ENCODE data around the gene RBM8A.
A peak's percentile ranks its signal among the peaks of the same experiment; 100 is the strongest.

The RBM8A gene

DNA sequence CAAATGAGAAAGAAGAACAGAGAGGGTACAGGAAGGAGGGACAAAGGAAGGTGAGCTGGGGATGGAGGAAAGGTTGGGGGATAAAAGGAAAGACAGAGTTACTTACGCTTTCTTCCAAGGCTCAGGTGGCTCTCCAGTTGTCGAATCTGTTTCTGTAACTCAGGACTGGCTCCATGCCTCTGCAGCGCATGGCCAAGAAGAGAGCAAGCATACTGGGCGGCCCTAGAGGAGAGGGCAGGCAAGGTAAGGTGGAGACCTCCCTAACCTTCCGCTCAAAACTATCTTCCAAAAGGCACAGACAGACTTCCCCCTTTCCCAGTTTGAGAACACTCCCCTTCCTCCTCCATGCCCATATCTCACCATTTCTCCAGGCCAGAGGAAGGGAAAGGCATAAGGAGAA is 9.7 kb downstream of the RBM8A start:
- H3K27ac Mint-ChIP-seq = peak overlapping the region; percentile 69
- H3K4me1 Mint-ChIP-seq (ENCODE audit: low read depth) = peaks cover 36% of the 10 kb centered on the region
- H3K9me3 Mint-ChIP-seq = no peaks in the 10 kb centered on the region
- no peaks in the 10 kb centered on the region for H3K27me3 Mint-ChIP-seq
- peak overlapping the region; percentile 81 for H3K4me3 Mint-ChIP-seq
- H3K36me3 Mint-ChIP-seq (ENCODE audit: low read depth) = peaks cover 57% of the 10 kb centered on the region
- intact Hi-C loops (cut with micrococcal nuclease) = no loop called here

DNA sequence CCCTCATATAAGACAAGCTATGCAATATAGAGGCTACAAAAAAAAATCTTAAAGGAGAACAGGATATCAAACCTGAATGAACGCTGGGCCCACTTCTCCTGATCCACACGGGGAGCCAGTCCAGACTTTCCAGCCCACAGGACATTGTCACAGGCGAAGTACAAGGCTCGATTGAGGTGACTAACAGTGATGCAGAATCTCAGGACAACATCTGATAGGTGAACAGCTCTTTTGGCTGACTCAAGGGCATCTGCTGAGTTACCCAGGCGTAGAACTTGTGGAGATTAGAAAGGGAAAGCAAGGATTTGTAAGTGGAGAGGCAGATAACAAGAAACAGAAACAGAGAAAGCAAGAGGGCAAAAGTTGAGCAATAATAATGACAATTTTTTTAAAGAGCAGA is 10.5 kb downstream of the RBM8A start:
- Mint-ChIP-seq H3K27me3 (no peaks in the 10 kb centered on the region), H3K36me3 (ENCODE audit: low read depth) (peaks cover 66% of the 10 kb centered on the region), H3K4me3 (no peak overlapping the region), H3K27ac (peak overlapping the region; percentile 35), H3K9me3 (no peaks in the 10 kb centered on the region), H3K4me1 (ENCODE audit: low read depth) (peaks cover 36% of the 10 kb centered on the region)
- intact Hi-C loops (cut with micrococcal nuclease) = no loop called here

DNA sequence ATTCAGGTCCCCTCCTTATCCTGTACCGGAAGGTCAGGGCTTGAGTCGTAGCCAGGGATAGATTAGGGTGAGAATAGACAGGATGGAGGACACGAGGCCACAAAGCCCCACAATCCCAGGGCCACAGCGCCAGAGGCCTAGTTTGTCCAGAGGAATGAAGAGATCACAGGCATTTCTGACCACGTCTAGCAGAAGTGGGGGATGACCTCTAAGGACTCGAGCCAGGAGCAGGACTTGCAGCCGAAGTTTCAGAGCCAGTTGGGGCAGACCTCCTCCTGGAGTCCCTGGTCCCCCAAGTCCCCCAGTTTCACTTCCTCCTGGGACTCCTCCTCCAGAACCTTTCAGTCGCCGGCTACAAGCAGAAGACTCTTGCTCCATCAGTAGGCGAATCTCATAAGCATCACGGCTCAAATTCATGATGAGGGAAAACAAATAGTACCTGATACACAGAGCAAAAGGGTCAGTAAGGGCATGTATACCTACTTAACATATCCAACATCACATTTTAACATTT is 15.1 kb downstream of the RBM8A start:
- Mint-ChIP-seq H3K36me3 (ENCODE audit: low read depth) (peaks cover 68% of the 10 kb centered on the region), H3K4me1 (ENCODE audit: low read depth) (peaks cover 6% of the 10 kb centered on the region), H3K4me3 (no peak overlapping the region), H3K27me3 (no peaks in the 10 kb centered on the region), H3K27ac (no peak overlapping the region), H3K9me3 (no peaks in the 10 kb centered on the region)
- intact Hi-C loops (cut with micrococcal nuclease) = loop anchor here (5.0 kb wide), 1 partner anchor 65 kb away; the partner anchor contains the start of gene NUDT17

DNA sequence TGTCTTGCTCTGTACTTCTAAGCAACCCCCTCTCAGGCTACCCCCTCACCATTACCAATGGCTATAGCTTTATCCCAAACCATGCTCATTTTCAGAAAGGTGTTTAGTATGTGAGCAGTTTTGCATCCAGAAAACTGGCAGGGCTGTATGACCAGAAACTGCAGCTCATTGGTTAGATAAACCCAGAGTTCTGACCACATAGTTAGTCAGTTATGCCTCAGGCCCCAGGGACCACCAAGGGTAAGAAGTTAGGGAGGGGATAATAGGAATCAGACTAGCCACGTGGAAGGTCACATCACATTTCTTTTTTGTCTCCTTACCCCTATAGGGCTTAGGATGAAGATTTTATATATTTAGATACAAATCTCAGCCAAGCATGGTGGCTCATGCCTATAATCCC is 18.6 kb downstream of the RBM8A start:
- no peaks in the 10 kb centered on the region for H3K27me3 Mint-ChIP-seq
- intact Hi-C loops (cut with micrococcal nuclease) = no loop called here
- no peak overlapping the region for H3K27ac Mint-ChIP-seq
- peaks cover 33% of the 10 kb centered on the region for H3K36me3 Mint-ChIP-seq (ENCODE audit: low read depth)
- no peak overlapping the region for H3K4me3 Mint-ChIP-seq
- no peaks in the 10 kb centered on the region for H3K4me1 Mint-ChIP-seq (ENCODE audit: low read depth)
- no peaks in the 10 kb centered on the region for H3K9me3 Mint-ChIP-seq

DNA sequence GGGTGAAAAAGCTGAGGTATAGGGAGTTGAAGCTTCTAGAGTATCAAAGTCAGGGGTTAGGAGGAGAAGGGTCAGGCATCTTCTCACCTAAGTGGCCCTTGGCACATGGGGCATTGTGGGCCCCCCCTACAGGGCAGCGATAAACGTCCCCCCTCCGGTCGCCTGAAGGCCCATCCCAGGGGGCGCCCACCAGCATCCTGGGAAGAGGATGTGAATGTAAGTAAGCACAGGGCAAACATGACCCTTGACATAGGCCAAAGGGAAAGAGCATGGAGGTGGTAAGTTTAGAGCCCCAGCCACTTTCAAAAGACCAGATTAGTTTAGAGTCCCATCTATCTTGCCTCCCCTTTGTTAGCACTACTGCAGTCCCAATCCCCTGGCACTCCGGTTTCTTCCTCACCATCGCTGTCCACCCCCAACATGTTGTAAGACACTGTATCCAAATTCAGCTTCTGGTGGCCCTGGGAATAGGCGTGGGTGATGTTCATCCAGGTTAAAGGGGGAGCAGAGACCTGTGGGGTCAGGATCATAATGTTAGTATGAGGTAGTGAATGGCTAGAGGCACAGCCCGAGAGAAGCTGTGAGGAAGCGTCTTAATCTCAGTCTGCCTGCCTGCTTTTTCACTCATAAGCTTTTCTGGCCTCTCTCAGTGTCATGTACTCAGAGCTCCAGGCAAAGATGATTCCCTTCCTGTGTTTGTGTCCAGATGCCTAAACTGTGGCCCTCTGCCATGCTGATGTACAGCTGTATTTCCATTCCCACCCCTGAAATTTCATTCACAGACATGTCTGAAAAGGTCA is 20.1 kb downstream of the RBM8A start:
- H3K4me3 Mint-ChIP-seq = no peak overlapping the region
- H3K27ac Mint-ChIP-seq = no peak overlapping the region
- peaks cover 18% of the 10 kb centered on the region for H3K36me3 Mint-ChIP-seq (ENCODE audit: low read depth)
- H3K4me1 Mint-ChIP-seq (ENCODE audit: low read depth) = no peaks in the 10 kb centered on the region
- no peaks in the 10 kb centered on the region for H3K27me3 Mint-ChIP-seq
- H3K9me3 Mint-ChIP-seq = no peaks in the 10 kb centered on the region
- intact Hi-C loops (cut with micrococcal nuclease) = no loop called here

DNA sequence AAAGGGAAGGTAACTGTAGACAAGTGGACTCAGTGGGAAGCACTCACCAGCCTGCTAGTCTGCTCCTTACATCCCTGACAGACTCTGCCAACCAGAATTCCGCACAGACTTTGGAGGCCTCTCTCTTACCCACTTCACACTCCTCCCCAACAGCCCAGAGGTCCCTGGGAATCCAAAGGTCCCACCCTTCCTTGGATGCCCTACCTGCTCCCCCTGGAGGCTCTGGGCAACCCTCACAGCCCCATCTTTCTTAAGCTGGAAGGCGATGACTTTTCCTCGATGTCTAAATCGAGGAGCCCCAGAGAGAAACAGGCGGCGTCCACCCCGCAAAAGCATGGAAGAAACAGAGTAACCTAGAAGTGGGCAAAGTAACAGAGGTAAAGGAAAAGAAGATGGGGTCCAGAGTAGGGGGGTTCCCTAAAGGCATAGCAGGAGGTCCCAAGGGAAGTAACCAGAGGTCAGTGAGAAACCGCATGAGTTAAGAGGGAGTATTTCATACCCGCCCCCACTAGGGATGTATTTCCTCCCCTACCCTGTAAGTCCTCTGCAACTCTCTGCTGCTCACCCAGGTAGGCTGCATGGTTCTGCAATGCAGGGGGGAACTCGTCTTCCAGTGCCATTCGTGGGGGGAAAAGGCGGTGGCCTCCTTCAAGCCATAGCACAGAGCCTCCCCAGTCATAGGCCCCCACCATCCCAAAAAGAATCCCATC is 25.8 kb downstream of the RBM8A start:
- H3K4me3 Mint-ChIP-seq = no peak overlapping the region
- no peak overlapping the region for H3K27ac Mint-ChIP-seq
- H3K27me3 Mint-ChIP-seq = no peaks in the 10 kb centered on the region
- no peaks in the 10 kb centered on the region for H3K9me3 Mint-ChIP-seq
- H3K36me3 Mint-ChIP-seq (ENCODE audit: low read depth) = no peaks in the 10 kb centered on the region
- intact Hi-C loops (cut with micrococcal nuclease) = no loop called here
- H3K4me1 Mint-ChIP-seq (ENCODE audit: low read depth) = no peaks in the 10 kb centered on the region

DNA sequence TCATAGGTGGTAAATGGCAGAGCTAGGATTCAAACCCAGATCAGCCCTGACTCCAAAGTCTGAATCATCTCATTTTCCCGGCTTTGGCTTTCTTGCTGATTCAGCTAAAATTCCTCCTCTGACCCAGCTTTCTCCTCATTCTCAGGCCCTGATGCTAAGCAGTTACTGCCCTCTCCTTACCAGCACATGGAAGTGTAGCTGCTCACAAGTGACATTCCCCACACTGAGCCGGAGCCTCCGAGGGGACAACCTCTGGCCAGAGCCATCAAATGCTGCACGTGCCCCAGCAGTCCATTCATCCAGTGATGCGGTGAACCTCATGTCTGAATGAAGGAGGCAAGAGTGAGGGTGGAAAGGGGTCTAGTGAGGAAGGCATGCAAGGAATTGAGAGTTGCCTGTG is 28.5 kb downstream of the RBM8A start:
- no peaks in the 10 kb centered on the region for H3K27me3 Mint-ChIP-seq
- no peaks in the 10 kb centered on the region for H3K4me1 Mint-ChIP-seq (ENCODE audit: low read depth)
- H3K36me3 Mint-ChIP-seq (ENCODE audit: low read depth) = no peaks in the 10 kb centered on the region
- no peak overlapping the region for H3K27ac Mint-ChIP-seq
- H3K4me3 Mint-ChIP-seq = no peak overlapping the region
- H3K9me3 Mint-ChIP-seq = no peaks in the 10 kb centered on the region
- intact Hi-C loops (cut with micrococcal nuclease) = no loop called here

DNA sequence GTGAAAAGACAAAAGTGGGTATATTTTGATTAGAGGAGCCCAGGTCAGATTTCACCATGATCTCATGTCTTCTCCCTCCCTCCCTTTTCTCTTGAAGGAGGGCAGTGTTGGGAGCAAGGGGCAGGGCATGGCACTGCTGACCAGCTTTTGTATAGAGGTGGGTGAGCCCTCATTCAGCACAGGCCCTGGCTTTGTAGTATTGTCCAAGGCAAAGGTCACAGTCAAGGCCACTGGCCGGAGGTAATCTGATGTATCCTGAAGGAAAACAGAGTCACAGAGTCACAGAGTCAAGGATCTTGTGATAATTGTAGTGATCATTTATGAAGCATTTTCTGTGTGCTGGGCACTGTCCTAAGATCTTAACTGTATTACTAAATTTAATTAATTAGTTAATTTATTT is 29.3 kb downstream of the RBM8A start:
- Mint-ChIP-seq H3K4me1 (ENCODE audit: low read depth) (no peaks in the 10 kb centered on the region), H3K27ac (no peak overlapping the region), H3K4me3 (no peak overlapping the region), H3K36me3 (ENCODE audit: low read depth) (no peaks in the 10 kb centered on the region), H3K27me3 (no peaks in the 10 kb centered on the region), H3K9me3 (no peaks in the 10 kb centered on the region)
- intact Hi-C loops (cut with micrococcal nuclease) = no loop called here

DNA sequence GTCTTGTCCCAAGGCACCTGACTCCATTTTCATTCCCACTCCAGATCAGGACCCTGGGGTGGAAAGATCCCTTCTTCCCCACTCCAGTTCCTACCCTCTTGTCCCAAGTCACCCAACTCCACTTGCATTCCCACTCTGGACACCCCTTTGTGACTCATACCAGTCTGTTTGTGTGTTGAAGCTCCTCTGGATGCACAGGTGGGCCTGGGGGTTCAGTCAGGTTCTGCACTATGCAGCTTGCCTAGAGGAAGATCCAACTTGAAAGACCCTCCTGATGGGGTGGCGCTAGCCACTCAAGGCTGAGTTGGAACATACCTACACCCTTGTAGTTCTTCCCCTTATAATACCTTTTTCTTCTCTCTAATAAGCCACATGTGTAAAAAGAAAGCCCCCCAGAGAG is 31.8 kb downstream of the RBM8A start:
- H3K27ac Mint-ChIP-seq = no peak overlapping the region
- no peaks in the 10 kb centered on the region for H3K27me3 Mint-ChIP-seq
- H3K4me3 Mint-ChIP-seq = no peak overlapping the region
- intact Hi-C loops (cut with micrococcal nuclease) = no loop called here
- no peaks in the 10 kb centered on the region for H3K36me3 Mint-ChIP-seq (ENCODE audit: low read depth)
- no peaks in the 10 kb centered on the region for H3K9me3 Mint-ChIP-seq
- no peaks in the 10 kb centered on the region for H3K4me1 Mint-ChIP-seq (ENCODE audit: low read depth)

DNA sequence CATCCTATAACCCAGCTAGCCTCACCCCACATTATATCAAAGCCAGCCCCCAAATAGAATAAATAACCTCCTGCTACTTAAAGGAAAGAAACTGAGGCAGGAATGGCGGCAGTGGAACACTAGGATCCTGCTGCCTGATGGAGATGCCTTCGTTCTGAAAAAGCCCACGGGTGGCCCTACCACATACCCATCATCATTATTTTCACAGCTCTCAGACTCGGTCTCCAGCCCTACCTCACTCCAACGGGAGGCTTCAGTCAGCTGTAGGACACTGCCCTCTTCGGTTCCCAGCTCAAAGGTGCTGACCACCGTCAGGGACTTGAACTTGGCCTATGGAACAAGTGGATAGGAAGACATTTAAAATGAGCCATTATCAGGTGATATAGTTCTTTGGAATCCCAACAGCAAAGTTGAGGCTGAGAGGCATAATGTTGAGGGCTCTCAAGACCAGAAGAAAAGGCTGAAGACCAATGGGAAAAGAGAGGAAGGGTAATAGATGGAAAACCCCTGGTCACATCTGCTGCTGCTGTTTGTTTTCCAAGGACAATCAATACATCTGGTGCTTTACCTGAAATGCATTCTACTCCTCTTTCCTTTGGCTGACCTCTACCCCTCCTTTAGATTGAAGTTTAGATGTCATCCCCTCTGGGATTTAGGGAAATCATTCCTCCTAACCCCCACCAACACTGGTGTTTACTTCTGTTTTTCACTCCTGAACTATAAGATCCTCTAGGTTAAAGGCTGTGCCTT is 33.8 kb downstream of the RBM8A start:
- Mint-ChIP-seq H3K4me1 (ENCODE audit: low read depth) (no peaks in the 10 kb centered on the region), H3K27me3 (no peaks in the 10 kb centered on the region), H3K36me3 (ENCODE audit: low read depth) (no peaks in the 10 kb centered on the region), H3K27ac (no peak overlapping the region), H3K4me3 (no peak overlapping the region), H3K9me3 (no peaks in the 10 kb centered on the region)
- intact Hi-C loops (cut with micrococcal nuclease) = no loop called here

DNA sequence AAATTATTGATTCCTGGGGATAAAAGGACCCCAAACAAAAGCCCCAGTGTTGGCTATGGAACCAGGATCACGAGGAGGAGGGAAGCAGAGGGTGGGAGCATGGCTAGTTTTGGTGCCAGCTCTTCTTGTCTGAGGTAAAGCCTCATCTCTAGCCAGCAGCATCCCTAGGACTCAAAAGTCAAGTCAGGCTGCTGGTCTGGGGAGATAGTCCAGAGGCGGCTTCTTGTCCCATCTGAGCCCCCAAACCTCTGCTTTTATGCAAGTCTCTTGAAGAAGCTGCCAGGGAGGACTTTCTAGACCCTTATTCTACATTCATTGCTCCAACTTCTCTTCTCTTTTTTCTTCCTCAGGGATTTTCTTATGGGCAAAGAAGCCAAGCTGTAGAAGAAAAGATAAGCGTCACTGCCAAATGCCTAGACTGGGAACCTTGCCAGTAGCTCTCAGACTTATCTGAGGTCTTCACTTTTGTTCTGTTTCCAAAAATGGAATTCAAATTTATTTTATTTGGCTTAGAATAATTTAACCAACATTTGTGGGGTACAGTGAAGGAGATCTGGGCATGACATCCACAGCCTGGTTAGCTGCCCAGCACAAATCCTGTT is 34.7 kb downstream of the RBM8A start:
- Mint-ChIP-seq H3K9me3 (no peaks in the 10 kb centered on the region), H3K27ac (no peak overlapping the region), H3K4me1 (ENCODE audit: low read depth) (no peaks in the 10 kb centered on the region), H3K4me3 (no peak overlapping the region), H3K36me3 (ENCODE audit: low read depth) (no peaks in the 10 kb centered on the region), H3K27me3 (no peaks in the 10 kb centered on the region)
- intact Hi-C loops (cut with micrococcal nuclease) = no loop called here

DNA sequence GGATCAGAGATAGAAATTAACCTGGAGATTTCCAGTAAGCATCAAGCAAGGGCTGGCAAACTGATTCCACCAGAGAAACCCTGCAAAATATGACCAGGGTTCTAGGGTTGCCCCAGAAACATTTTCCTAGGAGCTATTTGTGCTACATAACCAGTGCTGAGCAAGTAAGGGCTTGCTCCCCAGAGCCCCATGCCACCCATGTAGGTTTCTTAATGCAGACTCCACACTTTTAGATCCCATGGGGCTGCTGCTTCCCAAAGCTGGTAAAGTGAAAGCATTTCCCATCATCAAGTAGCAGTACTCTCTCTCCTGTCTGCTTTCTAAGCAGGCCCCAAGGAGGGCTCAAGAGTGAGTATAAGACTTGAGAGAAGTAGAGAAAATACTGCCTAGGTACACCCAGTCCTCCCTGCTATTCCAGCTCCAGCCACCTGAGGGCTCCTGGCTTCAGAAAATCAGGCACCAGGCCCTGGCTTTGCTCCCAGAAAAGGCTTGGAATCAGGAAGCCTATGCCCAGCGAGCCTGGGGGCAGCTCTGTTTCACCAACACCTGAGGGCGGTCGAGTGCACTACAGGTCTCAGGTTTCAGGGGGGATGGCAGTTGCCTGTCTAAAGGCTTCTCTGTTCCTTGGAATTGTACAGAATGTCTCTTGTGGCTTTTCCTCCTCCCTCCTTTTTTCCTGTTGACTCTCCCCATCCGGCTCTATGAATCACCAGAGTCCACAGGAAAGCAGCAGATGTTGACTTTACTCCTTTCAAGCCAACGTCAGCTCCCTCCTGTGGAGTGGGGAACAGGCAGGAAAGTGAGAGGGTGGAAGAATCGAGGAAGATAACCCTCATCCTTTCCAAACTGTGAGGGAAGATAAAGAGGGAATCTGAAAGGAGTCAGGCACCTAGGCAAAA is 35.4 kb downstream of the RBM8A start:
- no peak overlapping the region for H3K27ac Mint-ChIP-seq
- H3K9me3 Mint-ChIP-seq = no peaks in the 10 kb centered on the region
- H3K27me3 Mint-ChIP-seq = peaks cover 2% of the 10 kb centered on the region
- no peaks in the 10 kb centered on the region for H3K36me3 Mint-ChIP-seq (ENCODE audit: low read depth)
- H3K4me1 Mint-ChIP-seq (ENCODE audit: low read depth) = no peaks in the 10 kb centered on the region
- no peak overlapping the region for H3K4me3 Mint-ChIP-seq
- intact Hi-C loops (cut with micrococcal nuclease) = loop anchor here (1.0 kb wide), 1 partner anchor 121 kb away; no protein-coding TSS in a partner anchor

DNA sequence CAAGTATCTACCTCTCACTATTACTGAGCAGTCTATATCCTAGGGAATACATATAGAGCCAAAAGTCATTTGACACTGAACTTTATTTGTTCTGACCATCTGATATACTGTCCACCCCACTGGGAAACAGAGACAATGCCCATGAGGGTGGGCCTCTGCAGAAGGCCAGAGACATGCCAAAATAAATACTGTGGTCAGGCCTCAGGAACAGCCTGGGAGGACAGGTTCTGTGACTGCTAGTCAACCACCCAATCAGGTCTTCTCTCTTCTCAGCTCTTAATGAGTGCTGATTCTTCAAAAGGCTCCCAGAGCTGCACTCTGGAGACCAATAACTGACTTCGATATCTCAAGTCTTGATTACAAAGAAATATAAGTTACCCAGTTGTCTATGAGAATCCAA is 36.1 kb downstream of the RBM8A start:
- peaks cover 3% of the 10 kb centered on the region for H3K27me3 Mint-ChIP-seq
- no peak overlapping the region for H3K27ac Mint-ChIP-seq
- H3K4me1 Mint-ChIP-seq (ENCODE audit: low read depth) = no peaks in the 10 kb centered on the region
- H3K4me3 Mint-ChIP-seq = no peak overlapping the region
- intact Hi-C loops (cut with micrococcal nuclease) = loop anchor here (1.0 kb wide), 1 partner anchor 122 kb away; no protein-coding TSS in a partner anchor
- H3K36me3 Mint-ChIP-seq (ENCODE audit: low read depth) = no peaks in the 10 kb centered on the region
- no peaks in the 10 kb centered on the region for H3K9me3 Mint-ChIP-seq

Data from dendritic cell treated with granulocyte-macrophage colony-stimulating factor and Interleukin-4, amounts not matched to agents 40 ng/mL and 50 ng/mL, for 4 days (primary cell).